Measurements from ENCODE around the gene TMEM41A. TPM values are rescaled to one million over a fixed set of nuclear protein-coding genes. Genes with fewer than 3 reads are reported as not detected.
"Not testable (repeated sequence)": the region's sequence is repeated elsewhere in the genome, so short reads cannot be mapped to it uniquely, and the experiment has no call there.

Gene TMEM41A
- total RNA-seq, 1 donor from 2014 or later, result 14.5 TPM

GRCh38 chr3:185473290-185473815, 25.5 kb downstream of the TMEM41A start:
- Histone ChIP-seq H3K36me3 (ENCODE audit: control insufficient read depth, insufficient read depth, low read length) (peaks cover 4% of the 10 kb centered on the region), H3K4me3 (ENCODE audit: low read depth, low read length) (no peak overlapping the region), H3K27me3 (ENCODE audit: control insufficient read depth, insufficient read depth, low read length) (no peaks in the 10 kb centered on the region)
- TF ChIP-seq, protein P1, sequence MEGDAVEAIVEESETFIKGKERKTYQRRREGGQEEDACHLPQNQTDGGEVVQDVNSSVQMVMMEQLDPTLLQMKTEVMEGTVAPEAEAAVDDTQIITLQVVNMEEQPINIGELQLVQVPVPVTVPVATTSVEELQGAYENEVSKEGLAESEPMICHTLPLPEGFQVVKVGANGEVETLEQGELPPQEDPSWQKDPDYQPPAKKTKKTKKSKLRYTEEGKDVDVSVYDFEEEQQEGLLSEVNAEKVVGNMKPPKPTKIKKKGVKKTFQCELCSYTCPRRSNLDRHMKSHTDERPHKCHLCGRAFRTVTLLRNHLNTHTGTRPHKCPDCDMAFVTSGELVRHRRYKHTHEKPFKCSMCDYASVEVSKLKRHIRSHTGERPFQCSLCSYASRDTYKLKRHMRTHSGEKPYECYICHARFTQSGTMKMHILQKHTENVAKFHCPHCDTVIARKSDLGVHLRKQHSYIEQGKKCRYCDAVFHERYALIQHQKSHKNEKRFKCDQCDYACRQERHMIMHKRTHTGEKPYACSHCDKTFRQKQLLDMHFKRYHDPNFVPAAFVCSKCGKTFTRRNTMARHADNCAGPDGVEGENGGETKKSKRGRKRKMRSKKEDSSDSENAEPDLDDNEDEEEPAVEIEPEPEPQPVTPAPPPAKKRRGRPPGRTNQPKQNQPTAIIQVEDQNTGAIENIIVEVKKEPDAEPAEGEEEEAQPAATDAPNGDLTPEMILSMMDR (IDR thresholded peaks at IDR 0.05; ENCODE audit: insufficient read depth, low read length, severe bottlenecking), result no peak
- DNase-seq (ENCODE audit: low read depth) (no peak), FAIRE-seq (no peak)

GRCh38 chr3:185470323-185470722, 28.5 kb downstream of the TMEM41A start:
- DNase-seq (ENCODE audit: low read depth) (no peak), FAIRE-seq (peak; percentile 28)
- Histone ChIP-seq H3K4me3 (ENCODE audit: low read depth, low read length) (no peak overlapping the region), H3K27me3 (ENCODE audit: control insufficient read depth, insufficient read depth, low read length) (no peaks in the 10 kb centered on the region), H3K36me3 (ENCODE audit: control insufficient read depth, insufficient read depth, low read length) (peaks cover 8% of the 10 kb centered on the region)
- TF ChIP-seq, protein P1 (IDR thresholded peaks at IDR 0.05; ENCODE audit: insufficient read depth, low read length, severe bottlenecking), result no peak

DNA sequence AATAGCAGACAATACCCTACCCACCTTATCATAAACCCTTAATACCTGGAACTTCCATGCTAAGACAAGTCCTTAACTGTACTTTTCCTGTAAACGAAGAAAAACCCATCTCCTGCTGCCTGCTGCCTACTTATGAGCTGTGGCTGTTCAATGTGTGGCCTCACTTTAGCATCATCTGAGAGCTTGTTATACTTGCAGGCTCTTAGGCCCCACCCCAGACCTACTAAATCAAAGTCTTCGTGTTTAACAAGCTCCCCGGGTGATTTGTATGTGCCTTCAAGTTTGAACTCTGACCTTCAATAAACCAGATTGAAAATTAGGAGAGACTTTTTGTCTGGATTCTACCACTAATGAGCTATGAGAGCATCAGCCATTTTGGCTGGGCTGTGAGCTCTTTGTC, 29.3 kb downstream of the TMEM41A start:
- Histone ChIP-seq H3K4me3 (ENCODE audit: low read depth, low read length) (no peak overlapping the region), H3K27me3 (ENCODE audit: control insufficient read depth, insufficient read depth, low read length) (no peaks in the 10 kb centered on the region), H3K36me3 (ENCODE audit: control insufficient read depth, insufficient read depth, low read length) (peaks cover 8% of the 10 kb centered on the region)
- TF ChIP-seq, protein P1 (IDR thresholded peaks at IDR 0.05; ENCODE audit: insufficient read depth, low read length, severe bottlenecking), result no peak
- DNase-seq (ENCODE audit: low read depth) (no peak), FAIRE-seq (no peak)

DNA sequence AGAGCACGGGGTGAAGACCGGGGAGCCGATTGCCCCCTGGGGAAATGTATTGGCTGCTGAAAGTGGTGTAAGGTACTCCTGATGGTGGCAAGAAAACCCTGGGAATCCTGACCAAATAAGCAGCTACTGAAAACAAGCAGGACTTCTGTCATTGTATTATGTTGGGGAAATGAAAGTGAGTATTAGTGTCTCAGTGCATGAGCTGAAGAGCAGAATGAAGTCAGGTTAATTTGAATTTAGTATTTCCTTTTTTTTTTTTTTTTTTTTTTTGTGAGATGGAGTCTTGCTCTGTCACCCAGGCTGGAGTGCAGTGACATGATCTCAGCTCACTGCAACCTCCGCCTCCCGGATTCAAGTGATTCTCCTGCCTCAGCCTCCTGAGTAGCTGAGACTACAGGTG, 32.7 kb downstream of the TMEM41A start:
- DNase-seq (ENCODE audit: low read depth); FAIRE-seq; H3K4me3 ChIP-seq (ENCODE audit: low read depth, low read length); H3K36me3 ChIP-seq (ENCODE audit: control insufficient read depth, insufficient read depth, low read length); H3K27me3 ChIP-seq (ENCODE audit: control insufficient read depth, insufficient read depth, low read length): not testable (repeated sequence)

GRCh38 chr3:185465471-185465870, 33.4 kb downstream of the TMEM41A start:
- no peak for DNase-seq (ENCODE audit: low read depth)
- H3K4me3 ChIP-seq (ENCODE audit: low read depth, low read length), result no peak overlapping the region
- FAIRE-seq, result no peak
- TF ChIP-seq, protein P1 (IDR thresholded peaks at IDR 0.05; ENCODE audit: insufficient read depth, low read length, severe bottlenecking), result no peak
- peaks cover 6% of the 10 kb centered on the region for H3K36me3 ChIP-seq (ENCODE audit: control insufficient read depth, insufficient read depth, low read length)
- no peaks in the 10 kb centered on the region for H3K27me3 ChIP-seq (ENCODE audit: control insufficient read depth, insufficient read depth, low read length)

DNA sequence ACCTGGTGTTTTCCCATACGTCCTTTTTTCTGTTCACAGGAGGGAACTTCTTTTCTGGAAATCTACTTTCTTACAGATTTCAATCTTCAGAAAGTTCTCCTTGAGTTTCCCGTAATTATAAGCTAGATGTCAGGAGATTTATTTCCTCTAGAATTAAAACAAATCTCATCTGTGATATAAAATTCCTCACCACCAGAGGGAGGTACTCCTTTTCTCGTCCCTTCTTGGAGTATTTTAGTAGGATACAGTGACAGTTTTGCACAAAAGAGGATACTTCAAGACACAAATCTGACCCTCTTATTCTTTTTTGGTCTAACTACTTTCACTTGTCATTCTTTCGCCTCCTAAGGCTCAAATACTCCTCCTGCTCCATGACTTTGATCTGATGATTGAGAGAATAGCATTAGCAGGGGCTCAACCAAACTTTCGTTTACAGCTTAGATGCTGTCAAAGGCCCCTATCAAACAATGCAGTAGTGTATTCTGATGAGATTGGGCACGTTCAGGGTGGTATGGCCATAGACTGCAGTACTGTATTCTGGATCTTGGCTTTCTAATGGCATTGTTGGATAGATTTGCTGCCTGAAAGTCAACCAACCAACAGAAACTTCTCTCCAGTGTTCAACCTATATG, 38.0 kb downstream of the TMEM41A start:
- Histone ChIP-seq H3K36me3 (ENCODE audit: control insufficient read depth, insufficient read depth, low read length) (peaks cover 2% of the 10 kb centered on the region), H3K4me3 (ENCODE audit: low read depth, low read length) (no peak overlapping the region), H3K27me3 (ENCODE audit: control insufficient read depth, insufficient read depth, low read length) (no peaks in the 10 kb centered on the region)
- TF ChIP-seq, protein P1 (IDR thresholded peaks at IDR 0.05; ENCODE audit: insufficient read depth, low read length, severe bottlenecking), result peak; percentile 32
- DNase-seq (ENCODE audit: low read depth) (peak; percentile 47), FAIRE-seq (no peak)

Measured in bronchial epithelial cell (primary cell).